SK-N-MC (cell line): ENCODE results near the gene CEP68.

ENCODE experiments used
- EZH2 ChIP-seq: fragments of 200-600 bp; sonication (generic); IDR thresholded peaks from one replicate; pipeline ENCODE4 v1.6.1; 2017; ENCODE audit warnings: antibody characterized with exemption
- FOXP2 ChIP-seq: optimal IDR thresholded peaks from 2 replicates; pipeline ENCODE3; 2011; ENCODE audit warnings: mild to moderate bottlenecking, moderate library complexity; ENCODE audit not compliant: insufficient read depth; ENCODE audit errors: extremely low read length, control extremely low read depth
- POLR2AphosphoS5 ChIP-seq: IDR thresholded peaks from 2 replicates; pipeline ENCODE4 v1.6.1; 2012; ENCODE audit warnings: mild to moderate bottlenecking, low read depth, low read length, borderline replicate concordance

GRCh38 chr2:65081232-65081685, 25.0 kb downstream of the CEP68 start:
- TF ChIP-seq POLR2AphosphoS5 (no peak), EZH2 (no peak), FOXP2 (no peak)
